ENCODE measurements around the gene TAAR2. TPM values are rescaled to one million over a fixed set of nuclear protein-coding genes. Genes with fewer than 3 reads are reported as not detected.
A peak's percentile ranks its signal among the peaks of the same experiment; 100 is the strongest.

Gene TAAR2, protein sequence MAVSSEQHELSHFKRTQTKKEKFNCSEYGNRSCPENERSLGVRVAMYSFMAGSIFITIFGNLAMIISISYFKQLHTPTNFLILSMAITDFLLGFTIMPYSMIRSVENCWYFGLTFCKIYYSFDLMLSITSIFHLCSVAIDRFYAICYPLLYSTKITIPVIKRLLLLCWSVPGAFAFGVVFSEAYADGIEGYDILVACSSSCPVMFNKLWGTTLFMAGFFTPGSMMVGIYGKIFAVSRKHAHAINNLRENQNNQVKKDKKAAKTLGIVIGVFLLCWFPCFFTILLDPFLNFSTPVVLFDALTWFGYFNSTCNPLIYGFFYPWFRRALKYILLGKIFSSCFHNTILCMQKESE
- total RNA-seq (not detected), polyA plus RNA-seq (not detected)

GRCh38 chr6:132624175-132624574, at the start of gene TAAR2:
Gene TAAR2 (minus strand): TSS chr6:132624275. CDS start chr6:132624275, 0 bp downstream.
- FAIRE-seq: no peak
- intact Hi-C loops (cut with DNase I): no loop called here
- H3K27me3 ChIP-seq: no peaks in the 10 kb centered on the region

DNA sequence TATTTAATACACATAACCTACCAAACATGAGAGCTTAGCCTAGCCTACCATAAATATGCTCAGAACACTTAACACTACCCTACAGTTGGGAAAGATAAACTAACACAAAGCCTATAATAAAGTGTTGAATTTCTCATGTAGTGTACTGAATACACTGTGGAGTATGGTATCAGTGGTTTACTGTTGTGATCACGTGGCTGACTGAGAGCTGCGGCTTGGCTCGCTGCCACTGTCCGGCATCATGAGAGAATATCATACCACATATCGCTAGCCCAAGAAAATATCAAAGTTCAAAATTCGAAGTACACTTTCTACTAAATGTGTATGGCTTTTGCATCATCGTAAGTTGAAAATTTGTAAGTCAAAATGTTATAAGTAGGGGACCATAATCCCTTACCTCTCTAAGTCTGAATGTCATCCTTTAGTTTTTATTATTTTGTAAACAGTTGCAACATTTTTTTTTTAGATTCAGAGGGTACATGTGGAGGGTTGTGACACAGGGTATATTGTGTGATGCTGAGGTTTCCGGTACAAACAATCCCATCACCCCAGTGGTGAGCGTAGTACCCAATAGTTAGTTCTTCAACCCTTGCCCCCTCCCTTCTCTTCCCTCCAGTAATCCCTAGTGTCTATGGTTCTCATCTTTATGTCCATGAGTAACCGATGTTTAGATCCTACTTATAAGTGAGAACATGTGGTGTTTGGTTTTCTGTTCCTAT, 49.5 kb upstream of the TAAR2 start:
- Histone ChIP-seq H3K27me3 (no peaks in the 10 kb centered on the region), H3K36me3 (no peaks in the 10 kb centered on the region), H3K27ac (no peak overlapping the region), H3K4me3 (no peak overlapping the region), H3K9me3 (no peaks in the 10 kb centered on the region), H3K4me1 (peaks cover 0 to 17% (median 12%) of the 10 kb centered on the region in 3 donors)
- DNase-seq (no peak), FAIRE-seq (no peak), ATAC-seq (no peak)
- WGBS, 2 donors: 74 to 83% methylated on average over 10 of the region's 10 CpGs
- TF ChIP-seq CTCF (IDR thresholded peaks at IDR 0.05): no peak
- intact Hi-C loops (cut with DNase I): loop anchor here in 2 of 3 donors (10.0 kb wide), 1 partner anchor 91 kb away; no protein-coding TSS in a partner anchor

More at GRCh38 chr6:132624175-132624574, at the start of gene TAAR2:
- Histone ChIP-seq H3K4me3 (no peak within 1 kb of the TSS), H3K36me3 (no peaks in the 10 kb centered on the region), H3K4me1 (no peaks in the 10 kb centered on the region), H3K27ac (no peak within 1 kb of the TSS), H3K9me3 (no peaks in the 10 kb centered on the region)
- ATAC-seq (no peak), DNase-seq (no peak)
- WGBS, 2 donors: 94 to 96% methylated on average over 6 of the region's 6 CpGs
- TF ChIP-seq CTCF (IDR thresholded peaks at IDR 0.05): no peak

DNA sequence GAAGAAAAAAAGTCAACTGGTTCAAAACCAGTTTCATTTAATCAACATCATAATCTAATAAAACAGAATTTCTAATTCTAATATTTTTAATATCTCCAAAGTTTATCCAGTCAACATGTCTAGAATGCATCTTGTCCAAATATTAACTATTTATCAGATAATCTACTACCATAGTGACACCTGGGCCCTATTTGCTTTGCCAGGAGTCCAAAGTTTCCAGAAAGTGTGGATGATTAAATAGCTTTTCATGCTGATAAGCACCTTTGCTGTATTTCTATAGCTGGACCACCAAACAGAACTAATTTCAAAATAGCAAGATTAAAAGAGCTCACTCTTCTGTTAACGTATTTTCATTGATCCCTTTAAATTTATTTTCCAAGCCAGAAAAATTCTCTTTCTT, 47.2 kb upstream of the TAAR2 start:
- H3K4me1 ChIP-seq: peaks cover 0 to 17% (median 12%) of the 10 kb centered on the region in 3 donors
- WGBS, 2 donors: 10 to 23% methylated on average over 1 of the region's 1 CpG
- no peaks in the 10 kb centered on the region for H3K9me3 ChIP-seq
- no peaks in the 10 kb centered on the region for H3K36me3 ChIP-seq
- DNase-seq: no peak
- no peak overlapping the region for H3K4me3 ChIP-seq
- FAIRE-seq: no peak
- peak overlapping the region in 1 of 4 donors; percentile 47 for H3K27ac ChIP-seq
- intact Hi-C loops (cut with DNase I): loop anchor here in 2 of 3 donors (10.0 kb wide), 1 partner anchor 94 kb away; no protein-coding TSS in a partner anchor
- ATAC-seq: peak in 1 of 4 donors; percentile 72
- TF ChIP-seq CTCF (IDR thresholded peaks at IDR 0.05): no peak
- H3K27me3 ChIP-seq: no peaks in the 10 kb centered on the region

GRCh38 chr6:132669690-132670291, 45.7 kb upstream of the TAAR2 start:
- ATAC-seq (peak; percentile 50 to 95 (median 93)), FAIRE-seq (peak; percentile 61), DNase-seq (no peak)
- Histone ChIP-seq H3K27ac (peak overlapping the region in 1 of 4 donors; percentile 47), H3K36me3 (no peaks in the 10 kb centered on the region), H3K4me3 (no peak overlapping the region), H3K4me1 (peaks cover 0 to 17% (median 12%) of the 10 kb centered on the region in 3 donors), H3K9me3 (no peaks in the 10 kb centered on the region), H3K27me3 (no peaks in the 10 kb centered on the region)
- TF ChIP-seq CTCF (IDR thresholded peaks at IDR 0.05): peak in 3 of 4 donors; percentile 7 to 40 (median 30)
- 5 to 6% methylated on average over 4 of the region's 4 CpGs for WGBS, 2 donors
- intact Hi-C loops (cut with DNase I): loop anchor here in 2 of 3 donors (10.0 kb wide), 1 partner anchor 95 kb away; no protein-coding TSS in a partner anchor

All from pancreas (tissue), 10 donors.